Measurements from ENCODE around the gene HAUS3. TPM values are rescaled to one million over a fixed set of nuclear protein-coding genes. Genes with fewer than 3 reads are reported as not detected.

The HAUS3 gene
- total RNA-seq, 1 donor, result 18.9 TPM

DNA sequence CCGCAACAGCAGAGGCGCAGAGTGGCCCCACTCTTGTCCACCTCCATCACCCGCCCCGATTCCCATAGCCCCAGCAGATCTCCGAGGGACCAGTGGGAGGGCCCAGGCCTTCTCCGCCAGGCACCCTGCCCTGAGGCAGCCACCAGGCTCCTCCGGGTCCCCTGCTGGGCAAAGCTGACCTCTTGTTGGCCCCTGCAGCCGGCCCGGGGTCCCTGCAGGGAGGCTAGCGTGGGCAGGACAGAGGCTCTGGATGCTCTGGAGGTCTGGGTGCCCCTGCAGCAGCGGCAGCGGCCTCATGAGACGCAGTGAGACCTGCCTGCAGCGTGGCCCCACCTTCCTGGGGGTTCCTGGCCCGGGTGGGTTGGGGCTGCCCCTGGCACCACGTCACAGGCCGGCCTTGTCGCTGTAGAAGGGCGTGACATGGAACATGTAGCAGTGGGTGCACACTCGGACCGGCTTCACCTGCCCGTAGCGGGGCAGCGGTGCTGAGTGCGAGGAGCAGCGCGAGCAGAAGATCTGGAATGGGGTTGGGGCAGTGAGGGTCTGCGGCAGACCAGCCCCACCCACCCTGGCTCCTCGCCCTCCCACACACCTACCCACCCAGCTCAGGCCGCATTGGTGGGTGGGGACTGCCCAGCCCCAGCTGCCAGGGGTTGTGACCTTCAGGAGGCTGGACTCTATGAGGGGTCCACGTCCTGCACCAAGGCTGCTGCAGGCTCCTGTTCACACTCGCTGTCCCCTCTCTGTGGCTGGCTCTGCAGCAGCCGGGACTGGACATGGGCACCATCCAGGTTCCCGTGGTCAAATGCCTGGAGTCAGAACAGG lies 28.6 kb upstream of the HAUS3 start:
- no peak for DNase-seq (ENCODE audit: low read depth)
- H3K4me3 ChIP-seq (ENCODE audit: low read depth, low read length), result no peak overlapping the region
- TF ChIP-seq CTCF (IDR thresholded peaks at IDR 0.05; ENCODE audit: insufficient read depth, low read length), result no peak

GRCh38 chr4:2269618-2270163 lies 27.8 kb upstream of the HAUS3 start:
- no peak for TF ChIP-seq CTCF (IDR thresholded peaks at IDR 0.05; ENCODE audit: insufficient read depth, low read length)
- DNase-seq (ENCODE audit: low read depth), result no peak
- H3K4me3 ChIP-seq (ENCODE audit: low read depth, low read length), result no peak overlapping the region

DNA sequence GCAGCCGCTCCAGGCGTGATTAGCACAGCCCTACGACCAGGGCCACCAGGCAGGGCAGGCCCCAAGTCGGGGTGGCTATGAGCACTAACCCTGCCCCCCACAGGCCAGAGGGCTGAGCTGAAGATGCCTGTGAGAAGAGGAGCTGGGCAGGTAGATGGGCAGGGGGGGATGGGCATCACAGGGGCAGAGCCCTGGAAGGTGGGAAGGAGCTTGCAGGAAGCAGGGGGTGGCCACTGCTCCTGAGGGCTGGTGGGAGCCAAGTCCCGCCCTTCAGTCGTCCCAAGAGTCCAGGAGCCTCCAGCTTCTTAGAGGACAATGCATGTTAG lies 27.2 kb upstream of the HAUS3 start:
- TF ChIP-seq CTCF (IDR thresholded peaks at IDR 0.05; ENCODE audit: insufficient read depth, low read length), result no peak

GRCh38 chr4:2268357-2269205 lies 26.7 kb upstream of the HAUS3 start:
- no peak overlapping the region for H3K4me3 ChIP-seq (ENCODE audit: low read depth, low read length)
- no peak for DNase-seq (ENCODE audit: low read depth)
- no peak for TF ChIP-seq CTCF (IDR thresholded peaks at IDR 0.05; ENCODE audit: insufficient read depth, low read length)

More for the DNA sequence above, 27.2 kb upstream of the HAUS3 start:
- no peak for DNase-seq (ENCODE audit: low read depth)
- no peak overlapping the region for H3K4me3 ChIP-seq (ENCODE audit: low read depth, low read length)

DNA sequence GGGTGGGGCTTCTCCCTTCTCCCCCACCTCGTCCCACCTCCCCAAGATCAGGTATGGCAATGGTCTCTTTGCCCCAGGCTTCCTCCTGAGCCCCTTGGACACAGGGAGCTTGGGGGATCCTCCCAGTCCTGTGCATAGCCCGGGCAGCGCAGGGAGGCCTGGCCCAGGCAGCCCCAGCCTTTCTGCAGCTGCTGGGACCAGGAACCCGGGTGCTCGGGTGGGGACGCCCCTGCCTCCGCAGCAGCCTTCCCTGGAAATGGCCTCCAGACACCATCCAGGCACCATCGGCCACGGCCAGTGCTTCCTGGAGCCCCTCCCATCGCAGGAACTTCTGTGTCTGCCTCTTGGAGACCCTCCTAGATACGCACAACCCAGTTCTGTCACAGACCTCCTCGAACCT lies 25.9 kb upstream of the HAUS3 start:
- DNase-seq (ENCODE audit: low read depth), result no peak
- no peak overlapping the region for H3K4me3 ChIP-seq (ENCODE audit: low read depth, low read length)
- no peak for TF ChIP-seq CTCF (IDR thresholded peaks at IDR 0.05; ENCODE audit: insufficient read depth, low read length)

DNA sequence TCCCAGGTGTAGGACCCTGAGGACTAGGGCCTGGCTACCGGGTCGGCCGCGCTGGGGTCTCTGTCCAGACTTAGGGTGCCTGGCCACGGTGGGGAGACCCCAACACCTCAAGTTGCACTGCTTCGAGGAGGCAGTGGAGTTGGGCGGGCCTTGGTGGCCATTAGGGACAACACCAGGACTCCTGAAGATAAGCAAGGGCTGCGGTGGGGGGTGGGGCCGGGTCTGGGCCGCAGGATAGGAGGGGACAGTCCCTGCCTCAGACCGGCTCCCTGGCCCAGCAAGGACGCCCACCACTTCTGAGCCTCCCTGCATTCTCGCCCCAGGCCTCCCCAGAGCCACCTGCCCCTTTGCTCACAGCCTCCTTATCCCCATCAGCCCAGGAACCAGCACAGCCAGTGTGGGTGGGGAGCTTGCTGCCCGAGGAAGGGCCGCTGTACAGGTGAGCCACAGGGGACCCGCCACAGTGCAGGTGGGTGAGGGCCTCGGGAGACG lies 25.4 kb upstream of the HAUS3 start:
- TF ChIP-seq CTCF (IDR thresholded peaks at IDR 0.05; ENCODE audit: insufficient read depth, low read length), result no peak
- no peak overlapping the region for H3K4me3 ChIP-seq (ENCODE audit: low read depth, low read length)
- DNase-seq (ENCODE audit: low read depth), result no peak
